ENCODE results near the gene SORCS3. TPM values are rescaled to one million over a fixed set of nuclear protein-coding genes. Genes with fewer than 3 reads are reported as not detected.

SORCS3 gene
- total RNA-seq, 1 donor from 2014 or later: not detected

- intact Hi-C loops (cut with DNase I): no loop called here
Observed at GRCh38 chr10:104642658-104643302, 1.7 kb downstream of the SORCS3 start.

GRCh38 chr10:104643303-104643663 is 2.2 kb downstream of the SORCS3 start:
- intact Hi-C loops (cut with DNase I): no loop called here
- DNase-seq (ENCODE audit: low spot score): no peak

More at GRCh38 chr10:104642658-104643302, 1.7 kb downstream of the SORCS3 start:
- DNase-seq (ENCODE audit: low spot score): no peak

DNA sequence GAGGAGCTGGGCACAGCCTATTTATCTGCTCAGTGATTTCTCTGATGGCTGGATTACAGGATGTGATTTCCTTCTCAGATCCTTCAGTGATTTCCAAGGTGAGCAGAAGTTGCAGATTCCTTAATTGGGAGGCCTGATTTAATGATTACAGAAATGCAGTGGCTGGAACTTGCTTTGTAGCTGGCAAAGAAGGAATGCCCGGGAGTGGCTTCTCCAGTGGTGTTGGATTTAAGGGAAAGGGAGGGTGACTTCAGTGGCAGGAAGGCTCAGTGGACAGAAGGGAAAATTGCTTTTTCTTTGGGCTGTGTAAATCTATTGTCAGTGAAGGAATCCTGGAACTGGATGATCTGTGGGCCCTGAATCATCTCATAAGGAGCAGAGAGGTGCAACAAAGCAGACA is 5.1 kb downstream of the SORCS3 start:
- no peak for DNase-seq (ENCODE audit: low spot score)
- intact Hi-C loops (cut with DNase I): loop anchor here (5.0 kb wide), 1 partner anchor 281 kb away; no protein-coding TSS in a partner anchor

DNA sequence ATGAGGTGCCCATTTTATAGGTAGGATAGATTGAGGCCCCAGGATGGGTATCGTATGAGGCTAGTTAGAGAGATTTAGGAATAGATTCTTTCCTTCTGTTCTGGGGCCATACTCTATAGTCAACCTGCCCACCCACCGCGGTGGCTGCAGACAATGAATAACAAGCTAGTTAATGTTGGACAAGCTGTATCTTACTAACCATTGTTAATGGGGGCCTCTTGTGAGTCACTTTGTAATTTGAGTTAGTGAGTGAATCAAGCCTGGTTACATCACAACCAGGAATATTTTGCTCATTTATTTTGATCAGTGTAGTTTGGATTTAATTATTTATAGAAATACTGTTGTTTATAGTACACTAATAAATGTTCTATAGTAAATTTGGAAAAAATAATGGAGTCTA is 7.3 kb downstream of the SORCS3 start:
- no peak for DNase-seq (ENCODE audit: low spot score)
- intact Hi-C loops (cut with DNase I): loop anchor here (5.0 kb wide), 1 partner anchor 279 kb away; no protein-coding TSS in a partner anchor

DNA sequence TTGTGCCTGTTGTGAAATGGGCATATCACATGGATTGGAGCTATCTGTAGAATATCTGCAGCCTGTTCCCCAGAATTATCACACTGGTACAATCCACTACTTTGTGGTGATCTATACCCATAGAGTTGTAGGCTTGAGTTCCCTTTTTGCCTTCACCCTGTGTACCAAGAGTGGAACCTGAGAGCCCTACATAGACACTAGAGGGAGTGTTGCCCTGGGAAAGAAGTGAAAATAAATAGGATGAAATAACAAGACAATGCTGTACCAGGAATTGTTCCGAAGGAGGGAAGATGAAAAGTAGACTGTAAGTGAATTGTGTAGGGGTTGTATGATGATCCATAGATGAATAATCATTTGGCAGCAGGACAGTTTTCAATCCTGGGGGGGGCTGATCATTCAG is 9.0 kb downstream of the SORCS3 start:
- intact Hi-C loops (cut with DNase I): no loop called here
- DNase-seq (ENCODE audit: low spot score): no peak

DNA sequence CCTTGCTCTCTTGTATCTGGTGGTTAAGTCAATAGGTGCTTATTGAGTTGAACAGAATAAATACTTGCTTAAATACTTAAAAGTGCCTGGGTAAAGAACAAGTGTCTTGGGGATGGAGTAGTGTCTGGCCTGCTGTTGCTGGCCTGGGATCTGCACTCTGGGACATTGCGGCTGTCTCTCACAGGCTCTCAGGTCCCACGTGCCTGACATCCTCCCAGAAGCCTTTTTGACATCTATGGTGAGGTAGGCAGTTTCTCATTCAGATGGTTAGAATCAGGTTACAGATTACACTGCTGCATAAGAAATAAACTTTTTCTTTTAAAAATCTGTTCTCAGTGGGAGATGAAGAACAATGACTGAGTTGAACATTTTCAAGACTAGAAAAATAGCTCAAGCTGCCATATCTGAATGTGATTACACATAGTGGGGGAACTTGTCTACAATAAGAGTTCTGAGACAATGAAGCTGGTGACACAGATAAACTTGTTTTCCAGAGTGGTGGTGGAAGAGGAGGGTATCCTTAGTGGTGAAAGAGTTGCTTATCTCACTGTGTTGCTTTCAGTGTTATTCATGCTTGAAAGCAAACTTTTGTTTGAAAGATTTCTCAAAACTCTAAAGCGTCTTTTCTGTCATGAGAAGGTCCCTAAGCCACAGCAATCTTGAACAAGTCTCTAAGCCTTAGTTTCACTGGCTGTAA is 9.7 kb downstream of the SORCS3 start:
- intact Hi-C loops (cut with DNase I): no loop called here
- no peak for DNase-seq (ENCODE audit: low spot score)

- intact Hi-C loops (cut with DNase I): no loop called here
- DNase-seq (ENCODE audit: low spot score): no peak
Observed at GRCh38 chr10:104657036-104657435, 15.9 kb downstream of the SORCS3 start.

- DNase-seq (ENCODE audit: low spot score): no peak
- intact Hi-C loops (cut with DNase I): no loop called here
Observed at GRCh38 chr10:104657457-104657856, 16.4 kb downstream of the SORCS3 start.

DNA sequence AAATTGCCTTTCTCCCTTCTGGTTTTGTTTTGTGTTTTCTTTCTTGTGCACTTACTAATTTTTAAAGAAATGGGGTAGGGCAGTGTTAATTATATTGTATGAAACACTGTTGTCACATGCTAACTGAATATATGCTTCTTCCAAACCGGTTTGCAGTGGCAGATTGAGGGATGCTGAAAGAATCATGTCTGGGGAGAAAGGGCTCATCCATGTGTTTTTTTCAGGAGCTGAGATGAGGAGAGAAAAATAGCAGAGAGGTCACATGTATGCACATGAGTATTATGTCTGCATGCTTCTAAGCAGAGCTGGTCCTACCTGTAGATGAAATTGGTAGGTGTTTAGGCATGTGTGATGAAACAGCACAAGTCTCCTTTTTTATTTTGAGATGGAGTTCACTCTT is 17.0 kb downstream of the SORCS3 start:
- intact Hi-C loops (cut with DNase I): no loop called here
- no peak for DNase-seq (ENCODE audit: low spot score)

GRCh38 chr10:104659809-104660208 is 18.7 kb downstream of the SORCS3 start:
- no peak for DNase-seq (ENCODE audit: low spot score)
- intact Hi-C loops (cut with DNase I): no loop called here

GRCh38 chr10:104663076-104663475 is 22.0 kb downstream of the SORCS3 start:
- intact Hi-C loops (cut with DNase I): no loop called here
- DNase-seq (ENCODE audit: low spot score): no peak

- intact Hi-C loops (cut with DNase I): no loop called here
- DNase-seq (ENCODE audit: low spot score): no peak
Observed at GRCh38 chr10:104663563-104663962, 22.5 kb downstream of the SORCS3 start.

- intact Hi-C loops (cut with DNase I): no loop called here
- DNase-seq (ENCODE audit: low spot score): no peak
Observed at GRCh38 chr10:104664205-104664604, 23.1 kb downstream of the SORCS3 start.

DNA sequence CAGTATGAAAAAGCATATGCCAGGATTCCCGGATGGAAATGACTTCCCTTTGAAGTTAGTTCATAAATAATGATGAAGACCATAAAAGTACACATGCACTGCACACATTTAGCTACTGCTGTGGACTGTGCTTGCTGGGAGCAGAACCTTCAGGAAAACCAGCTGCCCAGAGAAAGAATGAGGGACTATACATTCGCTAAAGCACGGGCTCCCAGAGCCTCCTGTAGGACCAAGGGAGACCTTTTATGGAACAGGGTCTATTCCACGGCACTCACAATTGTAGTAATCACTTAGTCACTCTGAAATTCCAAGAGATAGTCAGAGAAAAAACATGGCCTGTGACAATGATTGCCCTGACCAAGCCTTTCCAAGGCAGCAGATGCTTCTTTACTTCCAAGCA is 24.1 kb downstream of the SORCS3 start:
- intact Hi-C loops (cut with DNase I): no loop called here
- DNase-seq (ENCODE audit: low spot score): no peak

DNA sequence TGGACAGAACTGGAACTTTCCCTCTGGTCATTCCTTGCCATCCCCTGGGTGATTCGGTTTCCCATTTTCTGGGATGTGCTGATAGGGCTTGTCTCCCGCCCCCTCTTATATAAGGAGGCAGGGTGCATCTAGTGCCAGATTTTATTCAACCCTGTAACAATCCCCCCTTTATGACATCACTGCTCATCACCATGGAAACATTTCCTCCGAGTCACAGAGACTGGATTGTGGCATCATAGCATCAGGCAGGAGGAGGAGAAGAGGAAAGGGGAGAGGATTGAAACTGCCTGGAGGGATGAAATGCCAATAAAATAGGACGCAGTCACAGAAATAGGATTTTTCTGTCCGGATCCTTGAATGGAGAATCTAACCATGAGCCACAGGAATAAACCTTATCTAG is 25.0 kb downstream of the SORCS3 start:
- no peak for DNase-seq (ENCODE audit: low spot score)
- intact Hi-C loops (cut with DNase I): no loop called here

DNA sequence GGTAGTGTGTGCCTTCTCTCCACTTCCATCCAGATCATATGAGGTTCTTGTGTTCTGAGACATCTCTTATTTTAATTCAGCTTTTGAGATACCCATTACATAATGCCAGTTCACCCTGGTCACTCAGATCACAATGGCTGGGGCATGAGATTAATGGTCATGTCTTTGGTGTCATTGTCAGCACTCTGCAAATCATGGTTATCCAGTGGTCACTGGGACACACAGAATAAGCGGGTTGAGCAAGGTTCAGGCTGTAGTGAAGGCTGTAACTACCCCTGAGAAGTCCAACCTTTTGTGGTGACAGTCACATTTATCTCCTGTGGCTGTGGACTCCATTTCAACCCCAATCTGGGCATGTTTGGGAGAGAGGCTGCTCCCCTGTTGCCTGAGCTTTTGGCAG is 35.8 kb downstream of the SORCS3 start:
- intact Hi-C loops (cut with DNase I): no loop called here
- no peak for DNase-seq (ENCODE audit: low spot score)

DNA sequence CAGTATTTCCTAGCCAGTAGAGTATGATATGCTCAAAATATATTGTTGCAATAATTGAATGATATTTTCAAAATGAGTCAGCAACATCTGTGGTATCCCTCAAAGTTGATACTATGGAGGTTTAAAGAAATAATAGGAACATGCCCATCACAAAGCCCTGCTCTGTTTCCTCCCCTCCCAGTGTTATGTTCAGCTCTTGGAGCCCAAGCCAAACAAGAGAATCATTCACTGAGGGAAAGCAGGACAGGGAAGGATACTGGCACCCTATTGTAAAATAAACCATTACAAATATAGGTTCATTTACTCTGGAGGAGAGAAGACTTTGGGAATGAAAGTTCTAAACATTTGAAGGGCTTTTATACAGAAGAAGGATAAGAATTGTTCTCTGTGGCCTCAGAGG is 37.6 kb downstream of the SORCS3 start:
- DNase-seq (ENCODE audit: low spot score): no peak
- intact Hi-C loops (cut with DNase I): no loop called here

DNA sequence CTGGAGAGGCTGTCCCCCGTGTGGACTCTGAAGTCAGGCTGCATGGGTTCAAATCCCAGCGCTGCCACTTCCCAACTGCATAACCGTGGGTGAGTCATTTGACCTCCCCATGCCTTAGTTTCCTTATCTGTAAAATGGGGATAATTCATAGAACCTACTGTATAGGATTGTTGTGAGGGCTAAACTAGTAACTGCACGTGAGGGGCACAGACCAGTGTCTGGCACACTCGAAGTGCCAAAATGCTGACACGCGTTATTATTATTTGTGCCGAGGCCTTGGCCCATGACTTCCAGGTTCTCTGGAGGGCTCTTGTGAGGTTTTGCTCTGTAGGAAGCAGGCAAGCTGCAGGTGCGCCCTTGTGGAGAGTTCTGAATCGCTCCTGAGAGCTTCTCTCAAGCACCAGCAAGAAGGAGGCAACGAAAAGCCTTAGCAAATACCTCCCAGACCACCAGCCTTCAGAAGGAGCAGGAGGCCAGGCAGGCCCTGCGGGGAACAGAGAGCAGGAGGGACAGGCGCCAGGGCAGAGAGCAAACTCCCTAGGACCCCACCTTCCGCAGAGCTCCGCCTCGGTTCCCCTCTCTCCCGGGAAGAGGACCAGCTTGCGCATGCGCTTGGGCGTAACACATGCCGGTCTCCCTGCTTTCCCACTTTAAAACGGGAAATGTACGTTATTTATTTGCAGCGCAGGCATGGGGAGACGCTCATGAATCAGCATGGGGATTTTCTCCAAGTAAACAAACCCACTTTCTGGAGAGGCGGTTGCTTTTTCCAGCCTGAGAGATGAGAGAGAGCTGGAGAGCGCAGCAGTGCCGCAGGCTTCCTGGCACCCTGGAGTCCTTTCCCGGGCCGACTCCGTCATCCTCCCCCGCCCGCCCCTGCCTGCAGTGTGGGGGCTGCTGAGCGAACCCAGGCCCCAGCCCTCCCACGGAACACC is 39.6 kb downstream of the SORCS3 start:
- intact Hi-C loops (cut with DNase I): no loop called here
- DNase-seq (ENCODE audit: low spot score): no peak

DNA sequence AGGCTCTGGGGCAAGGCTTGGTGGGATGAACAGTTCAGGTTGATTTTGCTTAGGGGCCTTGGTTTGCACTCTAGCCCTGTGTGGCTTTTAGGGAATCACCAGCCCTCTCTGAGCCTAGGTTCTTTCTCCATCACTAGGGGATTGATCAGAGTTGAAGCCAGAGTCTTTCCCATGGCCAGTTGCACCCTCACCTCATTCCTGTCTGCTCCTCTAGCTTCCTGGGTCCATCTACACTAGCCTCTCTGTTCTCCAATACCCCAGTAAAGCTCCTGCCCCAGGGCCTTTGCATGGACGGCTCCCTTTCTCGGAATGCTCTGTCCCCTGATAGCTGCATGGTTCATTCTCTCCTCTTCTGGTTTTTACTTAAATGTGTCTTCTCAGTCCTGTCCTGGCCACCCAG is 40.4 kb downstream of the SORCS3 start:
- intact Hi-C loops (cut with DNase I): no loop called here
- DNase-seq (ENCODE audit: low spot score): no peak

DNA sequence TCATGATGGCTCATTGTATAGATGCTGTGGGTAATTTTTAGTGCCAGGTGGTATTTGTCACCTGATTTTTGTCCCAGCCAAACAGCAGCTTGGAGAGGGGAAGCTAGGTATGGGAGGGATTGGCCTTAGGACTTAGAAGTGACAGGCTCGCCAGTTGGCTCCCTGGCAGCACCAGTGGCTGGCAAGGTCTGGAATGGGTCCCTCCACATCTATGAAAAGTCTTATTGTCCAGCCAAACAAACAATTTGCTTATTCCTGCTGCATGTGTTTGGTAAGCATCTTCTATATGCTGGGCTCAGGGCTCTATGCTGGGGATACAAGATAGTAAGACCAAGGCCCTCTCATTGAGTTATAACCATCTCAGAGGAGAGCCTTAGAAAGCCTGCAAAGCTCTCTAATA is 42.5 kb downstream of the SORCS3 start:
- no peak for DNase-seq (ENCODE audit: low spot score)
- intact Hi-C loops (cut with DNase I): no loop called here

Measured in cardiac septum (tissue), 1 donor.